Embryonic facial prominence (tissue), 1 donor: ENCODE measurements around the gene CHAD.
"Not testable (repeated sequence)": the region's sequence is repeated elsewhere in the genome, so short reads cannot be mapped to it uniquely, and the experiment has no call there.

ENCODE experiments used
- DNase-seq: peaks from one replicate; pipeline ENCODE4 v3.0.0-alpha.2; 2016; ENCODE audit errors: extremely low spot score

Gene CHAD

DNA sequence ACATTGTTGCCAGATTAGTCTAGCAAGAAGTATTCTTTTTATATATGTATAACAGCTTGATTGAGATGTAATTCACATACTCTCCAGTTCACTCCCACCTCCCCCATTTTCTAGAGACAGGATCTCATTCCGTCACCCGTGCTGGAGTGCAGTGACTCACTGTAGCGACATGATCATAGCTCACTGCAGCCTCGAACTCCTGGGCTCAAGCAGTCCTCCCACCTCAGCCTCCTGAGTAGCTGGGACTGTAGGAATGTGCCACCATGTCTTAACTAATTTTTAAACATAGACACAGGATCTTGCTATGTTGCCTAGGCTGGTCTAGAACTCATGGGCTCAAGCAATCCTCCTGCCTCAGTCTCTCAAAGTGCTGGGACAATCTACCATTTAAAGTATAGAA is 6.7 kb upstream of the CHAD start:
- DNase-seq, result no peak

DNA sequence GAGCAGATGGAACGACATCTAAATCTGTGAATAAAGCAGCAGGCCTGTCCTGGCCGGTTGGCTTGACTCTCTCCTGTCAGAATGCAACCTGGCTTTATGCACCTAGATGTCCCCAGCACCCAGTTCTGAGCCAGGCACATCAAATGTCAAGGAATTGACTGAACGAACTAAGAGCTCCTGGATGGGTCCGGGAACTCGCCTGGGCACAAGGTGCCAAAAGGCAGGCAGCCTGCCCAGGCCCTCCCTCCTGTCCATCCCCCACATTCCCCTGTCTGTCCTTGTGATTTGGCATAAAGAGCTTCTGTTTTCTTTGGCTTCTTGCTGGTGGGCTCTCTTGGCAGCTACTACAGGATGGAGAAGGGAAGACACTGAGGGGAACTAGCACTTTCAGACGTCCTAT is 5.8 kb upstream of the CHAD start:
- DNase-seq, result no peak

GRCh38 chr17:50473901-50474300 is 5.2 kb upstream of the CHAD start:
- no peak for DNase-seq

DNA sequence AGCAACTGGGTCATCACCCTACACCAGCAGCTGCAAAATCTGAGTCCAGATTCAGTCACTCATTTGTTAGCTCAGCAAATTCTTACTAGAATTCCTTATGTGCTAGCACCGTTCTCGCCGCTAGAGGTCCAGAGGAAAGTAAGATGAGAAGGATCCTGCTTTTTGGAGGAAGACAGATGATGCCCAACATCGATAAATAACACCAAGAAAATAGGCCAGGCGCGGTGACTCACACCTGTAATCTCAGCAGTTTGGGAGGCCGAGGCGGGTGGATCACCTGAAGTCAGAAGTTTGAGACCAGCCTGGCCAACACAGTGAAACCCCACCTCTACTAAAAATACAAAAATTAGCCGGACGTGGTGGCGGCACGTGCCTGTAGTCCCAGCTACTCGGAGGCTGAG is 4.1 kb upstream of the CHAD start:
- not testable (repeated sequence) for DNase-seq

DNA sequence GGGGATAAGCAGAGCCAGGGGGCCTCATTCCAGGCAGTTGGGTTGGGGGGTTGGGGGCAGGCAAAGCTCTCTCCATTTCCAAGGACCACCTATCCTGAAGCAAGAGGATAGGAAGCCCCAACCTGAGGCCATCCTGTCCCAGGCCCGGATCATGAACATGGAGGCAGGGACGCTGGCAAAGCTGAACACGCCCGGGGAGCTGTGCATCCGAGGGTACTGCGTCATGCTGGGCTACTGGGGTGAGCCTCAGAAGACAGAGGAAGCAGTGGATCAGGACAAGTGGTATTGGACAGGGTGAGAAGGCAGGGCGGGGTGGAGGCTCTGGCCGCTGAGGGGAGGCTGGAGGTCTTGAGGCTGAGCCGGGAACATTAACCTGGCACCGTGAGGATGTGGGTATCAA is 3.6 kb upstream of the CHAD start:
- no peak for DNase-seq

GRCh38 chr17:50471009-50471905 is 2.6 kb upstream of the CHAD start:
- no peak for DNase-seq

DNA sequence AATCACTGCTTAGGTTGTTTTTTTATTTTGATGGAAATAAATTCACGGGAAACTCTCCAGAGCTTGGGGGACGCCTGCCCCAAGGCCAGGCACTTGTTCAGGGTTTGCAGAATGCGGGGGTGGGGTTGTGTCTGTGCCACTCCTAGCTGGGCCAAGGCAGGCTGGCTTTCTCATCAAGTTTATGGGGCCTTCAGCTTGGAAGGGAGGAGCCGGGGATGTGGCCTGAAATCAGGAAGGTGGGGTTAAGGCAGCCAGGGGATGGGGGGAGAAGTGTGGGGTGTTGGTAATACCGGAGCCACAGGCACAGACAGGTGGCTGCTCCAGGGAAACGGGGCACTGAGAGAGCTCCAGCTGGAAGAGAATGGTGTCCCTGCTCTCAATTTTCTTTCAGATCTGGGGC is 1.7 kb upstream of the CHAD start:
- DNase-seq, result no peak

- no peak for DNase-seq
Measured at GRCh38 chr17:50469671-50470305, 1.1 kb upstream of the CHAD start.

DNA sequence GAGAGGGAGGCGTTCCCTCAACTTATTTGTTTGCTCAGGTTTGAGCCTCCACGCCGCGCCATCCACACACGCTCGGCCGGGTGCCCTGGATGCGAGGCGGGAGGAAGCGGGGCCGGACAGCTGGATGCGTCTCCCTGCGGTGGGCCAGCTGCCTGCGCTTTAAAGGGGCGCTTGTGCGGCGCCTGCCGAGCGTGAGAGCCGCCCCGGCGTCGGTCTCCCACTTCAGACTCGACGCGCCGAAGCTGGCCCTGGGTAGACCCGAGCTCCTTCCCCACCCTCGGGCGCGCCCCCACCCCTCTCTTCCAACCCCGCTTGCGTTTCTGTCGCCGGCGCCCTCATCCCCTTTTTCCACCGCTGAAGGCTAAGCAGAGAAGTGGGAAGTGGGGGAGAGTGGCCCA is 527 bp upstream of the CHAD start:
- no peak for DNase-seq

DNA sequence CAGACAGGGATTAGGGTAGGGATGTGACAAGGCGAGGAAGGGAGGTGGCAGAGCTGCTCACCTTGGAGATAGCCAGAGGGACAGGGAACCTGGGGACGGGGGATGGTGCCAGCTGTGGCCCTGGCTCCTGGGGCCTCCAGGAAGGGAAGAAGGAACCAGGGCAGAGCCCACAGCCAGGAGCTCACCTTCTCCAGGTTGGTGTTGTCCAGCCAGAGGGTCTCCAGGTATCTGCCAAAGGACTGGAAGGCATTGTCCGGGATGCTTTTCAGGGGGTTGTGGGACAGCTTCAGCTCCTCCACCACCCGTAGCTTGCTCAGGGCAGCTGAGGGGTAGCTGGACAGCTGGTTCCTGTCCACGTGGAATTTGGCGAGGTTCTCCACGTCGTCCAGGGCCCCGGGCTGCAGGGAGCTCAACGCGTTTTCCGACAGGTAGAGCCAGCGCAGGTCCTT is 801 bp downstream of the CHAD start:
- no peak for DNase-seq

- DNase-seq, result no peak
Measured at GRCh38 chr17:50467114-50467854, 1.4 kb downstream of the CHAD start.

GRCh38 chr17:50466371-50467113 is 2.1 kb downstream of the CHAD start:
- DNase-seq, result no peak

DNA sequence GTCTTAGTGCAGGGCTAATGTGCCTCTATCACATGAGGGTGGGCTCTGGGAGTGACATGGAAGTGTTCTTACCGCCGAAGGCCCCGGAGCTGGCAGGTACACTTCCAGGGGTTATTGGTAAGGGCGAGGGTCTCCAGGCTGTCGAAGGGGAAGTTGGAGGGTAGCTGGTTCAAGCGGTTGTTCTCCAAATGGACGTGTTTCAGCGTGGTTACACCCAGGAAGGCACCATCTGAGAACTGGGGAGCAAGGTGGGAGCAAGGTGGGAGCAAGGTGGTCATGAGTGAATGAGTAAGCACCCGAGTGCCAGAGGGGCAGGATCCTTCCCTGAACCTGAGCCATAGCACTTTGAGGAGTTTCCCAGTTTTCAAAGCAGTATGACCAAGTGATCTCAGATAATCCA is 3.0 kb downstream of the CHAD start:
- DNase-seq, result no peak

- DNase-seq, result no peak
Measured at GRCh38 chr17:50465171-50465570, 3.5 kb downstream of the CHAD start.

DNA sequence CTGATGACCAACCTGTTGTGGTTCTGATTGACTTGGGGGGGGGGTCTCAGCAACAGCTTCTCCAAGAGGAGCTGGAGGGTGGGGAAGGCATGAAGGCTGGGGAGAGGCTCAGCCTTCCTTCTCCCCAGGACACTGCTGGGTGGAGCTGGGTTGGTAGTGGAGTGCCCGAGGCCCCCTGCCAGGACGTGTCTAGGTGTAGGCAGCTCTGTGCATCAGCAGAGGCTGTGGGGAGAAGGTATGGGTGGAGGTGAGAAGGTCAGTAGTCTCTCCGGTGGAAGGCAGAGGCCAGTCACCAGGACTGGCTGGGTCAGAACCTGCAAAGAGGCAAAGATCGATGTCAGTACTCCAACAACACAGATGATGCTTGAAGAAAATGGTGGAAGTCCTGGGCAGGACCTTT is 3.9 kb downstream of the CHAD start:
- DNase-seq, result no peak

DNA sequence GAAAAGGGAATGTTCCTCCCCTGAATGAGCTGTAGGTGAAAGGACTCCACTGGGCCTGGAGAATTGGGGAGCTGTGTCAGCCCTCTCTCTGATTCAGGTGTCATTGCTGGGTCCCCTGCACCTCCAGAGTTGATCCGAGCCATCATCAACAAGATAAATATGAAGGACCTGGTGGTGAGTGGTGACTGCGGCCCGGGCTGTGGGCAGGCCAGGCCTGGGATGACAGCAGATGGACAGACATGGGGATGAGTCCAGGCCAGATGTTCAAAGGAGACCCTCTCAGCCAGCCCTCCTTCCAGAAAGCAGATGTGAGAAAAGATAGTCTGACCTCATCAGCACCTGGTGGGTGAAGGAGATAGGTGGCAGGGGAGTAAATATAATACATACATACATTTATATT is 4.6 kb downstream of the CHAD start:
- no peak for DNase-seq

DNA sequence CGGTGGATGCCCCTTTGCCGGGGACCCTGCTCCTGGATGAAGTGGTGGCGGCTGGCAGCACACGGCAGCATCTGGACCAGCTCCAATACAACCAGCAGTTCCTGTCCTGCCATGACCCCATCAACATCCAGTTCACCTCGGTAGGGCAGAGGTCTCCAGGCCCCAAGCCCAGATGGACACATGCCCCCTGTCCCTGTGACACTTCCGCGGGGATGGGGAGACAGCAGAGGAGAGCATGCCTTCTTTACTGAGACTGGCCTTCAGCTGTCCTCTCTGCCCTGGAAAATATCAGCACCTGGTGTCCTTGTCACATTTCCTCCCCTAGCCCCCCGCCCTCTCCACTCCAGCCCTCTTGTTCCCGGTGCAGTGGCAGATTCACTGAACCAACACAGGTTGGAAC is 6.2 kb downstream of the CHAD start:
- no peak for DNase-seq

GRCh38 chr17:50461550-50462132 is 7.0 kb downstream of the CHAD start:
- no peak for DNase-seq

DNA sequence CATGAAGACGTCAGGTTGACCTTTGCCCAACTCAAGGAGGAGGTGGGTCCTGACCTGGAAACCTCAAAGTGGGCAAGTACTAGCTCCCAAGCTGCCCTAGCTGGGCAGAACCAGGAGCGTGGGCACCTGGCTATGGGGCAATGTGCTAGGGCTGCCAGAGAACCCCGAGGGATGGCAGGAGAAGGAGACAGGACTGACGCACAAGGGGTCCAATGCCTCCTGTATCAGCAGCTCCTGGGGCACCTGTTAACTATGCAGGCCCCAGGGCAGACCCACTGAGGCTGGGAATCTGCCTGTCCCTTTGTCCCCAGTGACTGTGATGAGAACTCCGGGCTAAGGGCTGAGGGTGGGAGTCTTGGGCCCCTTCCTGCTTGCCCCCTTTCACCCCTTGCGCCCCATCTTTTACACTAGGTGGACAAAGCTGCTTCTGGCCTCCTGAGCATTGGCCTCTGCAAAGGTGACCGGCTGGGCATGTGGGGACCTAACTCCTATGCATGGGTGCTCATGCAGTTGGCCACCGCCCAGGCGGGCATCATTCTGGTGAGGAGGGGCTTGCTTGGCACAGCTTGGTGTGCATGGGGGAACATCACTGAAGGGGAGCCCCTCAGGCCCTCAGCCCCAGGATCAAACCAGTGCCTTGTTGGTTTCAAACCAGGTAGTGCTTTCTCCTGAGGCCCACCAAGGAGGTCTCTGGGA is 7.7 kb downstream of the CHAD start:
- no peak for DNase-seq

GRCh38 chr17:50459756-50460155 is 8.9 kb downstream of the CHAD start:
- no peak for DNase-seq
